GM18519 (cell line): ENCODE results near the gene ZNF235.
"Not testable (repeated sequence)": the region's sequence is repeated elsewhere in the genome, so short reads cannot be mapped to it uniquely, and the experiment has no call there.

ENCODE experiments used
- ATAC-seq: cut with Tn5 transposase; IDR thresholded peaks from one replicate; pipeline ENCODE4 v1.9.1; 2021; ENCODE audit warnings: mild to moderate bottlenecking, moderate library complexity; ENCODE audit not compliant: unreplicated experiment, low FRiP score

ZNF235 gene

GRCh38 chr19:44304659-44305193, at the start of gene ZNF235:
ZNF235 (minus strand) TSS chr19:44305025; CDS start chr19:44303404, 1,621 bp downstream.
- peak; percentile 53 for ATAC-seq

- no peak for ATAC-seq
Observed at GRCh38 chr19:44346556-44346955, 41.7 kb upstream of the ZNF235 start.

GRCh38 chr19:44345959-44346358, 41.1 kb upstream of the ZNF235 start:
- no peak for ATAC-seq

GRCh38 chr19:44344255-44344654, 39.4 kb upstream of the ZNF235 start:
- no peak for ATAC-seq

GRCh38 chr19:44341794-44342193, 37.0 kb upstream of the ZNF235 start:
- no peak for ATAC-seq

GRCh38 chr19:44334639-44335038, 29.8 kb upstream of the ZNF235 start:
- ATAC-seq = not testable (repeated sequence)

- no peak for ATAC-seq
Observed at GRCh38 chr19:44332145-44332544, 27.3 kb upstream of the ZNF235 start.

GRCh38 chr19:44315883-44316282, 11.1 kb upstream of the ZNF235 start:
- ATAC-seq = no peak

- no peak for ATAC-seq
Observed at GRCh38 chr19:44313231-44313630, 8.4 kb upstream of the ZNF235 start.

- ATAC-seq = no peak
Observed at GRCh38 chr19:44308011-44308410, 3.2 kb upstream of the ZNF235 start.

GRCh38 chr19:44306283-44306682, 1.5 kb upstream of the ZNF235 start:
- ATAC-seq = no peak

- ATAC-seq = no peak
Observed at GRCh38 chr19:44305457-44305856, 632 bp upstream of the ZNF235 start.

- no peak for ATAC-seq
Observed at GRCh38 chr19:44303976-44304568, 753 bp downstream of the ZNF235 start.

GRCh38 chr19:44303320-44303719, 1.5 kb downstream of the ZNF235 start:
- ATAC-seq = no peak

- ATAC-seq = no peak
Observed at GRCh38 chr19:44284968-44285367, 19.9 kb downstream of the ZNF235 start.

- no peak for ATAC-seq
Observed at GRCh38 chr19:44282846-44283245, 22.0 kb downstream of the ZNF235 start.

- no peak for ATAC-seq
Observed at GRCh38 chr19:44280916-44281315, 23.9 kb downstream of the ZNF235 start.

GRCh38 chr19:44278181-44278690, 26.6 kb downstream of the ZNF235 start:
- ATAC-seq = no peak

GRCh38 chr19:44277331-44277730, 27.5 kb downstream of the ZNF235 start:
- ATAC-seq = no peak

GRCh38 chr19:44260695-44261446, 44.0 kb downstream of the ZNF235 start:
- ATAC-seq = no peak

- ATAC-seq = no peak
Observed at GRCh38 chr19:44260343-44260681, 44.5 kb downstream of the ZNF235 start.
